Activated CD4-positive, alpha-beta T cell treated with anti-CD3 and anti-CD28 coated beads for 36 hours (primary cell): ENCODE results near the gene KPNA1. TPM values are rescaled to one million over a fixed set of nuclear protein-coding genes. Genes with fewer than 3 reads are reported as not detected.
A peak's percentile ranks its signal among the peaks of the same experiment; 100 is the strongest.
"Not testable (repeated sequence)": the region's sequence is repeated elsewhere in the genome, so short reads cannot be mapped to it uniquely, and the experiment has no call there.

Experiments used
- ATAC-seq: fragments of 200-7000 bp; cut with Tn5 transposase; one replicate; pipeline ENCODE4 v1.10.0; 2021; ENCODE audit warnings: mild to moderate bottlenecking, moderate library complexity
- CTCF ChIA-PET: fragments of 350-600 bp; sonication (Branson Sonifier 250); formaldehyde crosslinking; loops from one replicate; lab custom pipeline; 2021; ENCODE audit warnings: antibody characterized with exemption; lab: Charles Lee
- POLR2A ChIA-PET: fragments of 350-600 bp; sonication (Branson Sonifier 250); formaldehyde crosslinking; loops from one replicate; lab custom pipeline; 2021; ENCODE audit warnings: antibody characterized with exemption, inconsistent platforms; lab: Charles Lee
- DNase-seq: peaks from one replicate; pipeline ENCODE4 v3.0.0-alpha.2; 2020
- H3K27ac Mint-ChIP-seq: one replicate; pipeline ENCODE4 v1.8.0; 2021; ENCODE audit warnings: mixed read lengths
- H3K27me3 Mint-ChIP-seq: one replicate; pipeline ENCODE4 v1.8.0; 2021; ENCODE audit warnings: mixed read lengths
- H3K36me3 Mint-ChIP-seq: one replicate; pipeline ENCODE4 v1.8.0; 2021; ENCODE audit warnings: low read depth, mixed read lengths
- H3K4me1 Mint-ChIP-seq: one replicate; pipeline ENCODE4 v1.8.0; 2021; ENCODE audit warnings: mixed read lengths
- H3K4me3 Mint-ChIP-seq: one replicate; pipeline ENCODE4 v1.8.0; 2021; ENCODE audit warnings: mild to moderate bottlenecking, moderate library complexity, mixed read lengths
- H3K9me3 Mint-ChIP-seq: one replicate; pipeline ENCODE4 v1.8.0; 2021; ENCODE audit warnings: low read depth, mixed read lengths
- intact Hi-C, 2 experiments: fragments of 100-400 bp; cut with DNase I in 1 of 2; cut with micrococcal nuclease in 1 of 2; formaldehyde crosslinking; loops; one replicate each; pipeline versions ENCODE4 v1.14.2 to v1.15.1; 2022 to 2024; cut with DNase I, micrococcal nuclease
- total RNA-seq, 2 experiments: library from RNA; stranded (reverse); gene quantifications; one replicate each; pipeline ENCODE4 v1.2.3, GENCODE V29; 2021

Gene KPNA1
- total RNA-seq, 2 experiments from 2014 or later = 37.5 to 42.6 TPM

DNA sequence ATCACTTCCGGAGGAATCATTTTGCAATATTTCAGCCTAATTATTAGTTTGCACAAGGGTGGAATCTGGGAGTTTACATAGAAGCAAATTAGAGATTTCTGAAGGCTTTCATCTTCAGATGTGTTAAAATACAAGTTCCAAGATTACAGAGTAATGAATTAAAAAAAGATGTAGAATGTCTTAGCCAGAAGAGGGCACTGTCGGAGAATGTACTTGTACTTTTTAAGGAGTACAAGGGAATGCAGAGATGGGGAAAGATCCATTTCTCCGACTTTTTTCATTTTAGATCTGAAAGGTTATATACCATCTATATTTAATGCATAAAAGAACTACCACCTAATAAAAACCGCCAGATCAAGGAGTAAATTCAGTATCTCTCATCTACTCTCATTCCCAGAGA lies 55.7 kb downstream of the KPNA1 start:
- POLR2A ChIA-PET = no interaction called here
- intact Hi-C loops = loop anchor here (1.0 to 5.0 kb wide), 2 partner anchors 73 to 220 kb away; no protein-coding TSS in a partner anchor
- no peak overlapping the region for H3K4me3 Mint-ChIP-seq
- DNase-seq (no peak), ATAC-seq (no peak)
- no peaks in the 10 kb centered on the region for H3K9me3 Mint-ChIP-seq
- no peaks in the 10 kb centered on the region for H3K27me3 Mint-ChIP-seq
- CTCF ChIA-PET = interaction anchor here (0.6 to 1.6 kb wide), 5 partner anchors 8 to 228 kb away, joined by 3 to 11 read pairs (median 3); no protein-coding TSS in a partner anchor
- H3K36me3 Mint-ChIP-seq = peaks cover 39% of the 10 kb centered on the region
- peaks cover 6% of the 10 kb centered on the region for H3K4me1 Mint-ChIP-seq
- H3K27ac Mint-ChIP-seq = peak overlapping the region; percentile 29

DNA sequence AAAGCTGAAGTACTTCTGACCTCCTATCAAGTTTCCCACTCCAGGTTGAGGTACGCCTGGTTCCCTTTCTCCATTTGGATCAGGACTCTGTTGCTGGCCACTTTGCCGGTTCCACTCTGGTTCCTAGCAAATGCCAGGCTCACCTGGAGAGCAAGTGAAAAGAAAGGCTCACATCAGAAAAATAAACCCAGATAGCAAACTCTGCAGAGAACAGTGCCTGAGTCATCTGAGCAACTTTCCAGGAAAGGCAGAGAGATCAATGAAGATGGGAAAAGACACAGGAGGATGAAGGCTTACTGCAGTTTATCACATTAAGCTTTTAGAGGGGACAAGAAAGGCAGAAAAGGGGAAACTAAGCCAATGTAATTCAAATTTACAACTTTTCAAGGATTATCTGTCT lies 57.0 kb downstream of the KPNA1 start:
- Mint-ChIP-seq H3K36me3 (peaks cover 39% of the 10 kb centered on the region), H3K4me1 (peaks cover 6% of the 10 kb centered on the region), H3K4me3 (no peak overlapping the region), H3K27me3 (no peaks in the 10 kb centered on the region), H3K9me3 (no peaks in the 10 kb centered on the region), H3K27ac (peak overlapping the region; percentile 23)
- DNase-seq = no peak
- ChIA-PET POLR2A (no interaction called here), CTCF (interaction anchor here (0.8 to 1.6 kb wide), 6 partner anchors 30 to 230 kb away, joined by 3 to 11 read pairs (median 3); no protein-coding TSS in a partner anchor)
- intact Hi-C loops = loop anchor here in 1 of 2 experiments (5.0 kb wide), 1 partner anchor 75 kb away; no protein-coding TSS in a partner anchor
- no peak for ATAC-seq

DNA sequence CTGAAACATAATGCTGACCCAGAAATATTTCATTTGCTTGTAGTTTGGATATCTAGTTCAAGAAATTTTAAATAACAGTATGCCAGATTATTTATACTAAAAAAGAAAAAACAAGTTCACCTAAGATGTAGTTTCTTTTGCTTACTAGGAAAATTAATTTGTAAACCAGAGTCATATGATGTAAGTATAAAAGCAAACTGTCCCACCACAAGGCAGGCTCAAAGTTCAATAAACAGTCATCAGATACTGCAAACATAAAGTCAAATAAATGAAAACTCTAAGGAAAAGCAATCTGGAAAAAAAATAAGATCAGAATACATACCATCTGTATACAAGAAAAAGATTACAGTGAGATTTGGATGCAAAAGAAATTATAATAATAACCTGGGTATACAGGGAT lies 58.7 kb downstream of the KPNA1 start:
- no peaks in the 10 kb centered on the region for H3K4me1 Mint-ChIP-seq
- no peak overlapping the region for H3K27ac Mint-ChIP-seq
- no peaks in the 10 kb centered on the region for H3K27me3 Mint-ChIP-seq
- H3K4me3 Mint-ChIP-seq = no peak overlapping the region
- peaks cover 30% of the 10 kb centered on the region for H3K36me3 Mint-ChIP-seq
- no peak for DNase-seq
- ChIA-PET CTCF (no interaction called here), POLR2A (interaction anchor here (0.6 kb wide), 1 partner anchor 33 kb away, joined by 3 read pairs; no protein-coding TSS in a partner anchor)
- intact Hi-C loops = loop anchor here in 1 of 2 experiments (5.0 kb wide), 1 partner anchor 76 kb away; no protein-coding TSS in a partner anchor
- H3K9me3 Mint-ChIP-seq = no peaks in the 10 kb centered on the region
- ATAC-seq = no peak

DNA sequence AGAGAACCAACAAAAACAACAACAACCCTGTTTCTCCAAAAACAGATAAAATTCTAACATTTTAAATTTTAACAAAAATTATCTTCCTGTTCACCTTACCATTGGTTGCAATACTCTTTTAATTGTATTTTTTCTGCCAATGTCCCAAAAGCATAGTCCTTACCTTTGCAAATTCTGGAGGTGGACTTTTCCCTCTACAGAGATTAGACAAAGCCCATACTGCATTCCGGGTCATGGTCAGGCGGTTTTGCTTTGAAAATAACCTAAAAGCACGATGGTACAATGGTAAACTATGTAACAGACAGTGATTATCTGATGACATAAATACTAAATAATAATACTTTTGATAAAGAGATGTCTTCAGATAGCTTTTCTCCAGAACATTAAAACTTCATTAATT lies 63.4 kb downstream of the KPNA1 start:
- ATAC-seq (no peak), DNase-seq (no peak)
- Mint-ChIP-seq H3K4me1 (peaks cover 2% of the 10 kb centered on the region), H3K27me3 (no peaks in the 10 kb centered on the region), H3K27ac (no peak overlapping the region), H3K4me3 (no peak overlapping the region), H3K36me3 (peaks cover 46% of the 10 kb centered on the region), H3K9me3 (peaks cover 6% of the 10 kb centered on the region)
- POLR2A ChIA-PET = no interaction called here
- intact Hi-C loops = no loop called here
- CTCF ChIA-PET = no interaction called here

DNA sequence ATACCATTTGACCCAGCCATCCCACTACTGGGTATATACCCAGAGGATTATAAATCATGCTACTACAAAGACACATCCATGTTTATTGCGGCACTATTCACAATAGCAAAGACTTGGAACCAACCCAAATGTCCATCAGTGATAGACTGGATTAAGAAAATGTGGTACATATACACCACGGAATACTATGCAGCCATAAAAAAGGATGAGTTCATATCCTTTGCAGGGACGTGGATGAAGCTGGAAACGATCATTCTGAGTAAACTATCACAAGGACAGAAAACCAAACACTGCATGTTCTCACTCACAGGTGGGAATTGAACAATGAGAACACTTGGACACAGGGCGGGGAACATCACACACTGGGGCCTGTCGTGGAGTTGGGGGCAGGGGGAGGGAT lies 66.5 kb downstream of the KPNA1 start:
- DNase-seq, ATAC-seq, intact Hi-C loops, POLR2A ChIA-PET, H3K27me3 Mint-ChIP-seq, CTCF ChIA-PET, H3K4me1 Mint-ChIP-seq, H3K4me3 Mint-ChIP-seq, H3K27ac Mint-ChIP-seq: not testable (repeated sequence)
- Mint-ChIP-seq H3K9me3 (peaks cover 12% of the 10 kb centered on the region), H3K36me3 (peaks cover 72% of the 10 kb centered on the region)

DNA sequence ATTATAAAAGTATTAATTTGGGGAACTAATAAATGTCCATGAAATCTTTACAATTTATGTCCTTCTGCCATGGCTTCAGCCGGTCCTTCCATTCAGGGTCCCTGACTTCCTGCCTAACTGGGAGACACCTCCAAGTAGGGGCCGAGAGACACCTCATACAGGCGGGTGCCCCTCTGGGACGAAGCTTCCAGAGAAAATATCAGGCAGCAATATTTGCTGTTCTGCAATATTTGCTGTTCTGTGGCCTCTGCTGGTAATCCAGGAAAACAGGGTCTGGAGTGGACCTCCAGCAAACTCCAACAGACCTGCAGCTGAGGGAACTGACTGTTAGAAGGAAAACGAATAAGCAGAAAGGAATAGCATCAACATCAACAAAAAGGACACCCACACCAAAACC lies 70.2 kb downstream of the KPNA1 start:
- ATAC-seq, POLR2A ChIA-PET, H3K4me3 Mint-ChIP-seq, H3K27me3 Mint-ChIP-seq, H3K27ac Mint-ChIP-seq, intact Hi-C loops, DNase-seq, H3K4me1 Mint-ChIP-seq: not testable (repeated sequence)
- Mint-ChIP-seq H3K9me3 (peaks cover 12% of the 10 kb centered on the region), H3K36me3 (peaks cover 81% of the 10 kb centered on the region)
- CTCF ChIA-PET = interaction anchor here (1.2 kb wide), 1 partner anchor 11 kb away, joined by 3 read pairs; no protein-coding TSS in a partner anchor

DNA sequence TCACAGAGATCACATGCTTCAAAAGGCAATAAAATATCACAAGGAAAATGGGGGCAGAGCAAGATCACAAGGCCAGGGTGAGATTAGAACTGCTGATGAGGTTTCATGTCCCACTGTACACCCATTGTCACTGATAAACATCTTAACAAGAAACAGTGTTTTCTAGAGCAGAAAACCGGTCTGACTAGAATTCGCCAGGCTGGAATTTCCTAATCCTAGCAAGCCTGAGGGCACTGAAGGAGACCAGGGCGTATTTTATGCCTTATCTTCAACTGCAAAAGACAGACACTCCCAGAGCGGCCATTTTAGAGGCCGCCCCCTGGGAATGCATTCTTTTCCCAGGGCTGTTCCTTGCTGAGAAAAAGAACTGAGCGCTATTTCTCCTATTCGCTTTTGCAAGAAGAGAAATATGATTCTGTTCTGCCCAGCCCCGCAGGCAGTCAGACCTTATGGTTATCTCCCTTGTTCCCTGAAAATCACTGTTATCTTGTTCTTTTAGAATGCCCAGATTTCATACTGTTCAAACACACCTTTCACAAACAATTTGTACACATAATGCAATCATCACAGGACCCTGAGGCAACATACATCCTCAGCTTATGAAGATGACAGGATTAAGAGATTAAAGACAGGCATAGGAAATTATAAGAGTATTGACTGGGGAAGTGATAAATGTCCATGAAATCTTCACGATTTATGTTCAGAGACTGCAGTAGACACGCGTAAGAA lies 70.8 kb downstream of the KPNA1 start:
- POLR2A ChIA-PET, intact Hi-C loops, H3K4me3 Mint-ChIP-seq, H3K27ac Mint-ChIP-seq, ATAC-seq, H3K4me1 Mint-ChIP-seq, H3K27me3 Mint-ChIP-seq, DNase-seq: not testable (repeated sequence)
- peaks cover 77% of the 10 kb centered on the region for H3K36me3 Mint-ChIP-seq
- H3K9me3 Mint-ChIP-seq = peaks cover 12% of the 10 kb centered on the region
- CTCF ChIA-PET = interaction anchor here (0.6 kb wide), 1 partner anchor 1671 kb away, joined by 4 read pairs; no protein-coding TSS in a partner anchor

DNA sequence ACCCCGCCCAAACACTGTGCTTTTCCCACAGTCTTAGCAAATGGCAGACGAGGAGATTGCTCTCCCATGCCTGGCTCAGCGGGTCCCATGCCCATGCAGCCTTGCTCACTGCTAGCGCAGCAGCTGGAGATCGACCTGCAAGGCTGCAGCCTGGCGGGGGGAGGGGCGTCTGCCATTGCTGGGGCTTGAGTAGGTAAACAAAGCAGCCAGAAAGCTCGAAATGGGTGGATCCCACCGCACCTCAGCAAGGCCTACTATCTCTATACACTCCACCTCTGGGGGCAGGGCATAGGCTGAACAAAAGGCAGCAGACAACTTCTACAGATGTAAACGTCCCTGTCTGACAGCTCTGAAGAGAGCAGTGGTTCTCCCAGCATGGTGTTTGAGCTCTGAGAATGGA lies 71.6 kb downstream of the KPNA1 start:
- ChIA-PET POLR2A (no interaction called here), CTCF (interaction anchor here (0.6 kb wide), 3 partner anchors 99 to 1671 kb away, joined by 3 to 5 read pairs (median 4); no protein-coding TSS in a partner anchor)
- ATAC-seq = no peak
- Mint-ChIP-seq H3K27ac (no peak overlapping the region), H3K4me1 (peaks cover 2% of the 10 kb centered on the region), H3K27me3 (no peaks in the 10 kb centered on the region), H3K9me3 (peaks cover 8% of the 10 kb centered on the region), H3K36me3 (peaks cover 72% of the 10 kb centered on the region), H3K4me3 (no peak overlapping the region)
- no peak for DNase-seq
- intact Hi-C loops = no loop called here

DNA sequence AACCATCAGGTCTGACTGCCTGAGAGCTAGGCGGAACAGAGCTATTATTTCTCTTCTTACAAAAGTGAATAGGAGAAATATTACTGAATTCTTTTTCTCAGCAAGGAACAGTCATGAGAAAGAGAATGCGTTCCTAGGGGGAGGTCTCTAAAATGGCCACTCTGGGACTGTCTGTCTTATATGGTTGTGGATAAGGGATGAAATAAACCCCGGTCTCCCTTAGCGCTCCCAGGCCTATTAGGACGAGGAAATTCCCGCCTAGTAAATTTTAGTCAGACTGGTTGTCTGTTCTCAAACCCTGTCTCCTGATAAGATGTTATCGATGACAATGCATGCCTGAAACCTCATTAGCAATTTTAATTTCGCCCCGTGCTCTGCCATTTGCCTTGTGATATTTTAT lies 78.8 kb downstream of the KPNA1 start:
- CTCF ChIA-PET = no interaction called here
- ATAC-seq = no peak
- Mint-ChIP-seq H3K27ac (no peak overlapping the region), H3K9me3 (peaks cover 3% of the 10 kb centered on the region), H3K36me3 (peaks cover 58% of the 10 kb centered on the region), H3K27me3 (no peaks in the 10 kb centered on the region), H3K4me1 (no peaks in the 10 kb centered on the region), H3K4me3 (no peak overlapping the region)
- POLR2A ChIA-PET = no interaction called here
- no peak for DNase-seq
- intact Hi-C loops = no loop called here

DNA sequence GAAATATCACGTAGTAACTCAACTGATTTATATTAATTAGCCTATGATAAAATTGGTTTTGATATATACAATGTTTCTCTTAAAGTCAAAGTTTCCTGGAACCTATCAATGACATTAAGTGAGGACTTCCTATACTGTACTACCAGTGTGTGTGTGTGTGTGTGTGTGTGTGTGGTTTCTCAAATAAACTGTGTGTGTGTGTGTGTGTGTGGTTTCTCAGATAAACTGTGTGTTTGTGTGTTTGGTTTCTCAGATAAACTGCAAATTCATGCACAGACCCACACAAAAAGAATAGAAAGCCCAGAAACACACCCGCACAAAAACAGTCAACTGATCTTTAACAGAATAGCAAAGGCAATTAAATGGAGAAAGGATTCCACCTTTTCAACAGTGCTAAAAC lies 84.4 kb downstream of the KPNA1 start:
- peaks cover 18% of the 10 kb centered on the region for H3K4me1 Mint-ChIP-seq
- H3K27me3 Mint-ChIP-seq = no peaks in the 10 kb centered on the region
- CTCF ChIA-PET = interaction anchor here (0.6 kb wide), 1 partner anchor 776 kb away, joined by 5 read pairs; no protein-coding TSS in a partner anchor
- no peak overlapping the region for H3K27ac Mint-ChIP-seq
- POLR2A ChIA-PET = no interaction called here
- H3K36me3 Mint-ChIP-seq = peaks cover 69% of the 10 kb centered on the region
- peaks cover 2% of the 10 kb centered on the region for H3K9me3 Mint-ChIP-seq
- no peak overlapping the region for H3K4me3 Mint-ChIP-seq
- intact Hi-C loops = no loop called here
- DNase-seq (no peak), ATAC-seq (no peak)

DNA sequence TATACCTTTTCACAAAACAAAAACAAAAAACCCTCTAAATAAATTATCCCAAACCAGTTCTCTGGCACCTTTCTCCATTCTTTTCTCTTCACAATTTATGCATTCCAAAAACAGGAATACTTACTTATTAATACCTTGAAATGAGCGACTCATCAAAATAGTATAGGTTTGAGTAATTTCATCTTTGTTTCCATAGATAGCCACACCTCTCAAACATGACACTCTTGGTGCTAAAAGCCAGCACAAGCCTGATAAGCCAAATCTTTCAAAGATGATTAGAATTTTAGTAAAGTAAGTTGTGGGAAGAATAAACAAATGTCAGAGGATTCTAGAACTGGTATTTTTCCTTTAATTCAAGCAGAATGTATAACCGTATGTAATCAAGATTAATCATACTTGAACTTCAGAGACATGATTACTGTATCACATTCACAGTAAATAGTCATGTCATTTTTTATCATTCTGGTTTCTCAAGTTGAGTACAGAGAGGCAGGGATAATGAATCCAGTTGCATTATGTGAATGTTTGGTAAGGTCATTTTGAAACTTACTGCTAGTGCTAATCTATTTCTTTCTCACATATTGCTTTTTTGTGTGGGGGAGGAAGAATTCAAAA lies 86.8 kb downstream of the KPNA1 start:
- Mint-ChIP-seq H3K27ac (peak overlapping the region; percentile 70), H3K36me3 (peaks cover 71% of the 10 kb centered on the region), H3K4me3 (no peak overlapping the region), H3K27me3 (no peaks in the 10 kb centered on the region), H3K4me1 (peaks cover 18% of the 10 kb centered on the region), H3K9me3 (peaks cover 2% of the 10 kb centered on the region)
- intact Hi-C loops = loop anchor here (1.0 to 5.0 kb wide), 5 partner anchors 12 to 182 kb away; partner anchors contain the start of gene WDR5B (in 1 of the 2)
- ChIA-PET POLR2A (interaction anchor here (0.9 kb wide), 1 partner anchor 241 kb away, joined by 3 read pairs; no protein-coding TSS in a partner anchor), CTCF (interaction anchor here (0.6 to 1.0 kb wide), 2 partner anchors 30 to 212 kb away, joined by 3 read pairs; no protein-coding TSS in a partner anchor)
- ATAC-seq = peak; percentile 93
- DNase-seq = no peak
